Activated CD4-positive, alpha-beta T cell treated with anti-CD3 and anti-CD28 coated beads, Interleukin-2, amount 50 U/mL, for 48 hours (primary cell): Measurements from ENCODE around the gene MTX3.

Source experiments
- DNase-seq, 2 experiments: peaks; one replicate each; pipeline ENCODE4 v3.0.0-alpha.2; 2020

MTX3 gene, protein sequence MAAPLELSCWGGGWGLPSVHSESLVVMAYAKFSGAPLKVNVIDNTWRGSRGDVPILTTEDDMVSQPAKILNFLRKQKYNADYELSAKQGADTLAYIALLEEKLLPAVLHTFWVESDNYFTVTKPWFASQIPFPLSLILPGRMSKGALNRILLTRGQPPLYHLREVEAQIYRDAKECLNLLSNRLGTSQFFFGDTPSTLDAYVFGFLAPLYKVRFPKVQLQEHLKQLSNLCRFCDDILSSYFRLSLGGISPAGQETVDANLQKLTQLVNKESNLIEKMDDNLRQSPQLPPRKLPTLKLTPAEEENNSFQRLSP

DNA sequence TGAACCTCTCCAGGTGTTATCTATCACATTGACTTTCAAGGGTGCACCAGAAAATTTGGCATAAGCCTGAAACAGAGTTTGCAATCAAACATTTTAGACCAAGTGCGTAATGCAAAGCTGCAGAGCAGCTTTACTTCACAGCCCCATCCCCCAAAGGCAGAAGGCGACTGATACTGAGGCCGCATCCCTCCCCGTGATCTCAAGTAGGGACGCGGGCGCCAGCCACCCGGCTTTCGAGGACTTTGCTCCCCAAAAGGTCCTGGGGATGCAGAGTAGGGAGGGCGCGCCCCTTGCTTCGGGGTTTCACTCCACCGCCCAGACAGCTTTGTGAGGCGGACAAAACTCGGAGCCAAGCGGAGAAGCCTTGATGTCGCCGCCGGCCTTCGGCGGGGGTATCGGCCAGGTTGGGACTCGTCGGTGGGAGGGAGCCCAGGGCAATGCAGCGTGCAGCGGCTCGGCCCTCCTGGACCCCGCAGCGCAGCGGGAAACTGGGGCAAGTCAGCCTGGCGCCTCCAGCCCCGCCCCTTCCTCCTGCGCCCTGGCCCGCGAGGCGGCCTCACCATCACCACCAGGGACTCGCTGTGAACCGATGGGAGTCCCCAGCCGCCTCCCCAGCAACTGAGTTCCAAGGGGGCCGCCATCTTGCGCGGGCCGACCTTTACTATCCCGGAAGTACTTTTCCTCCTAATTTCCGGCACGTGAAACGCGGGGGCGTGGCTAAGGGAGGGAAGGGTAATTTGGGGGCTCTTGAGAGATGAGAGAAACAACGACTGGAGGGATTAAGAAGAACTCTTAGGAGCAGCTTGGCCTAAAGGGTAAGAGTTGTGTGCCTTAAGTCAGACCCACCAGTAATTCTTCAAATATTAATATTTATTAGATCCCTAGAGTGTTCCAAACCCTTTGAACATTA is at the start of gene MTX3:
MTX3 (minus strand) TSS at position 665 of the 910 bp plus-strand sequence; CDS start at position 641, 24 bp downstream.
- peak; percentile 91 to 94 for DNase-seq

DNA sequence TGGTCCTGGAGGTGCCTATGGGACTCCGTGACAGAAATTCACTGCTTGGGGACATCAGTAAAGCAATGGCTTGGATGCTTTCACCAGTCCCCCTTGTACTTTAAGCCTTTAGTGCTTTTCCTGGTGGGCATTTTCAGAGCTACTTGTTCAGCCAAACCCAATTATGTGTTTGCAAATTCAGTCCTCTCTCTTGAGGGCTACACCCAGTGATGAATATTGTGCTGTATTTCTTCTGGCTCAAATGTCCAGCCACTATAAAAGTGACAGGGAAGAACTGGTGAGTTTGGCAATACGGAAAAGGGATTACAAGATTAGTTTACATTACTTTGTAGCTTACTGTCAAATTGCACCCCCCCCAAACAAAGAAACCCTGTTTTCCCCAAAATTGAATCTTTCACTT is 48.6 kb upstream of the MTX3 start:
- no peak for DNase-seq

DNA sequence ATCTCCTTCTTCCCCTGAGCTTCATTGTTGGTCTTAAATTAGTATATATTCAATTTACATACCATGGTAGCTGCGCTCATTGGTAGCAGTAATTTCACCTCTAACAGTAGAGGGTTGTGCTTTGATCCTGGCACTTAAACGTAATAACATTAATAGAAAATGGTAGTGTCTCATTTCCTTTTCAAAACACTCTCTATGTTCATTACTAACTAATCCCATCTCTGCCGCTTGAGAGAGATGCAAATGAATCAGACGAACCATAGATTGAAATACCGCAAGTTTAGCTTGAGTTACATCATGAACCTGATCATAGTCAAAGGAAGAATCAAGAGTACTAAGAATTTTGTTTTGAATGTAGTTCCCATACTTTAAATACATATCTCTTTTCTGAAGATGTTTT is 46.3 kb upstream of the MTX3 start:
- DNase-seq = no peak

DNA sequence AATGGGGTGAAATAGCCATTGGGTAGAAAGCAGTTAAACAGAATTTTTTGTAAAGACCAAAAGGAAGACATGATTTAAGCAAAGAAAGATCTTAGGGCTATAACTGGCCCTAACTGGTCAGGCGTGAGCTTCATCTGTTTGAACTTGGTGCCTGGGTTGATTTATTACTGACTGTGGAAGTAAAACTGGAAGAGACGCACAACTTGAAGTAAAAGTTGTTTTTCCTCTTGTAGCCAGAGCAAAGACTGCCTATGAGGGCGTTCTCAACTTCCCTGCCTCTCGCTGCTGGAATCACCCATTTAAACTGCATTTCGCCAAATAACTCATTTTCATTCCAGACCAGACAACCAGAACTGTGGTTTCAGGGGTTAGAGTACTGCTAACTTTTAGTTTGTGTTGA is 45.6 kb upstream of the MTX3 start:
- no peak for DNase-seq

DNA sequence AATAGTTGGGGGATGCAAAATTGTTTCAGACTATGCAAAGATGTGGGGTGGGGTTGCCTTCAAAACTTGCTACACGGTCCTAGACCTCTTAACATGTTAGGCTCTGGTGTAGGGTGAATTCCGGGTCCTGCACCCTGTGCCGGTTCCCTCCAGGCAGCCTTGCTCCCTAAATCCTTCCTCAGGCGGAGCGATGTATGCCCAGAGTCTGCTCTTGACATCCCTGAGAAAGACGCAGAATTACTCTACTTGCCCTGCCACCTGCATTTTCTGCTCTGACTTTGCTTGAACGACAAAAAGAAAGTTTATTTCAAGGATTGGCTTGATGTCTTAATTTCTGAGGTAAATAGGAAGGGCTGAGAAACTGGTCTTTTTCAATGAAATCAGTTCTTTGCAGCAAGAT is 44.8 kb upstream of the MTX3 start:
- DNase-seq = no peak

DNA sequence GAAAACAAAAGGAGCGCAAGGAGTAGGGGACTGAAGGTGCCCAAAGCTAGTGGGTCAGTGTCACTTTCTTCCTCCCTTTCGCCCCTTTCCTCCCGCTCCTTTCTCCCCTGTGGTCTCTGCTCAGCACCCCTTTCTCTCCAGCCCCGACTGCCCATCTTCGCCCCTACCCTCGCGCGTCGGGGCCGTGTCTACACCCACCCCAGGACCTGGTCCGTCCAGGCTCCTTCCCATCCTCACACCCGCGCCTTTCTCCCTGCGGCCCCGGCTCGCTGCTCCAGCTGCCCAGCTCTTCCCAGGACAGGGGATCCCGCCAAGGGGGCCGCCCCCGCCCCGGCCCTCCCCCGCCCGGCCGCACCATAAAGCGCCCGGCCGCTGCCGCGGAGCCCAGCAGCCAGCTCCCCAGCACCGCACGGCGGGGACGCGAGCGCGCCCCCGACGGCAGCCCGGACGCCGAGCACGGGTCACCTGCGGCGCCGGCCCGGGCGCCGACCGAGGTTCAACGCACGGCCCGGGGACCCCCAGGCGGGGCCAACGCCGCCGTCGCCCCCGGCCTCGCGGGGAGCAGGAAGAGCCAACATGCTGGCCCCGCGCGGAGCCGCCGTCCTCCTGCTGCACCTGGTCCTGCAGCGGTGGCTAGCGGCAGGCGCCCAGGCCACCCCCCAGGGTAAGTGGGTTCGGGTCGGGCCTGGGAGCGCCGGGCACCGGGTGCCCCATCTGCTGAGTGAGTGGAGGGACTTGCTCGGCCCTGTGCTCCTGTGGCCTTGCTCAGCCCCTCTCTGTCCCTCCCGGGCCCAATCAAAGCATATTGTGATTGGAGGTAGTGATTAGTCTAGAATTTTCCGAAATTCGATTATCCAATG is 44.1 kb upstream of the MTX3 start, which contains the start of gene THBS4:
THBS4 (plus strand) TSS at position 387 of the 860 bp plus-strand sequence; CDS start at position 577, 190 bp downstream.
- no peak for DNase-seq

DNA sequence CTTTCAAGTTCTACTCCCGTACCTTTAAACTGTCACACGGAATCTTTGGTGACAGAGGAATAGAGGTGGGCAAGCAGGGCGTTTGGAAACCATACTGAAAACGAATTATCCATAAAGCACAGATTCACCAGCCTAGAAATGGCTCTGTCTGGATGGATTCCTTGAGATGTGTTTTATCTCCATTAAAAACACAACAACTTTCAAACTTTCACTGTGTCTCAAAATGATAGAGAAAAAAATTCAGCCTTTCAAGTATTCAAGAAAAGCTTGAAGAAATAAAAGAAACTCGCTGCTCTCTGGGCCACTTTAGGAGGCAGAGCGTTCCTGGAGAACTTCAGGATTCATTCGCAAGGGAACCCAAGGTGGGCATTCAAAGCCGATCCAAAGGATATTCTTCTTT is 43.5 kb upstream of the MTX3 start:
- DNase-seq = no peak

DNA sequence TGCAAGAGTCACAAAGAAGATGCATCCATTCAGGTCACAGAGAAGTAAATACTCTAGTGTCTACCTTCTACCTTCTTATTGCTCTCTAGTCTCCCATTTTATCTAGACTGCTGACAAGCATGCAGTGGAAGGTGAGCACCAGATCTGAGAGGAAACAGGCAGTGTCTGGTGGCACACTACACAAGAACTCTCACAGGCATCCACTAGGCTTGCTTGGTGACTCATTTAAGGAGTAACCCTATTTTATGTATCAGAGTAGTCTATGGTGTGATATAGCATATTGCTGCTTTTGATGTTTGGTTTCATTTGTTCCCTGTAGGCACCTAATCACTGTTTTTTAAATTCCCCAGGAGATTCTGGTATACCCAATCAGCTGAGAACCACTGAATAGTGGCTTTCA is 42.5 kb upstream of the MTX3 start:
- DNase-seq = no peak

DNA sequence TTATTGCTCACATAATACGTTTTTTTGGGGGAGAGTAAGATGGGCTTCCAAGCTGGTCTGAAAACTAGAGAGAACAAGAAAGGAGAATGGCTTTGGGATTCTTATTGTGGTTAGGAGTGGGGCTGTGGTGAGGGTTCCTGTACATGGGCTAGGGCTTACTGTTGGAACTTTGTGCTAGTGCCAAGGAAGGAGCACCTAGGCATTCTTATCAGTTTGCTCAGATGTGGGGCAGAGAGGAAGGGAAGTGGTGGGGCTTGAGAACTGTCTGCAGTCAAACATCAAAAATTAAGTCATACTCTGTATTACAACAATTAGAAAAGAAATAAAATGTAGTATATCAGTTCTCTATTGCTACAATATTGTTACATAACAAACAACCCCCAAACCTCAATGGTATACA is 40.0 kb upstream of the MTX3 start:
- no peak for DNase-seq

DNA sequence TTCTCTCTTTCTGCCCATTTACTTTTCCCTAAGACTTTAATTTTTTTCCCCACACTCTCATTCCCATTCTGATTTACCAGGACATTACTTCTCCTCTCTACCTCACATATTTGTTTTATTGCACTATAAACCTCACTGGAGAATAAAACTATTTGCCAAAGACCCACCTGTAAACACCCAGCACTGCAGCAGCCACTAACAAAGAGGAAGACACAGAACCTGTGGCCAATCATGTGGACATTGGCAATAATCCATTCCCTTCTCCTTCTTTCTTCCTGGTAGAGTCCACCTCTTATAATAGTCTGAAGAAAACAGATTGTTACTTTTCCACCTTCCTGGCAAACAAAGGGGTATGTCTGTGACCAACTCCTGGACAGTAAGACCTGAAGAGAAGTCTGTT is 35.8 kb upstream of the MTX3 start:
- DNase-seq = no peak

DNA sequence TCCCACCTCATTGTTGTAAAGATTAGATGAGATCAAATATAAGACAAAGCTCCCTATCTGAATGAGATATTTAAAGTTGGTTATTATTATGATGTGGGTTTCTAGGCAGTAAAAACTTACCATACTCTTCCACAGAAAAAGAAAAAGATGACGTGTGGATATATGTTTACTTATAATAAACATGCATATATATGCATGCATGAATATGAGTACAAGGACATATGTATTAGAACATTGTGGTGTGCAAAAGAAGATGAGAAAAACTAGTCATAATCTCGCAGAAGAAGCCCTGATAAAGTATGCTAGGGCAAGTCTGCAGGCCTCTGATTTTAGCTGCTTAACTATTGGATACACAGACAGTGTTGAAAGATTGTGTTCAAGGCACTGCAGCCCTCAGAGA is 34.0 kb upstream of the MTX3 start:
- DNase-seq = no peak

DNA sequence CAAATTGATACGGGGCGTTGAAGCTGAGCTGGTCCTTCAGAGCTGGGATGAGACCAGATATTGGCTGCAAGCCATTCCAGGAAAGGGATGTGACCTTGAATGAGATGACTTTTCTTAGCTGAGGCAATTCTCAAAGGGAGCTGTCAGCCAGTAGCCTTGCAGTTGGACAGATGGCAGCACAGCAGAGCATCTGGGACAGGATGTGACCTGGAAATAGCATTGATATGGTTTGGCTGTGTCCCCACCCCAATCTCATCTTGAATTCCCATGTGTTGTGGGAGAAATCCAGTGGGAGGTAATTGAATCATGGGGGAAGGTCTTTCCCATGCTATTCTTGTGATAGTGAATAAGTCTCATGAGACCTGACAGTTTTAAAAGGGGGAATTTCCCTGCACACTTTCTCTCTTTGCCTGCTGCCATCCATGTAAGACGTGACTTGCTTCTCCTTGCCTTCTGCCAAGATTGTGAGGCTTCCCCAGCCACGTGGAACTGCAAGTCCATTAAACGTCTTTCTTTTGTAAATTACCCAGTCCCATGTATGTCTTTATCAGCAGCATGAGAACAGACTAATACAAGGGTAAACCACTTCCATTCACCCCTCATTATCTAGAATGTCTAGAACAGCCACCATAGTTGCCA is 19.8 kb upstream of the MTX3 start:
- DNase-seq = no peak

DNA sequence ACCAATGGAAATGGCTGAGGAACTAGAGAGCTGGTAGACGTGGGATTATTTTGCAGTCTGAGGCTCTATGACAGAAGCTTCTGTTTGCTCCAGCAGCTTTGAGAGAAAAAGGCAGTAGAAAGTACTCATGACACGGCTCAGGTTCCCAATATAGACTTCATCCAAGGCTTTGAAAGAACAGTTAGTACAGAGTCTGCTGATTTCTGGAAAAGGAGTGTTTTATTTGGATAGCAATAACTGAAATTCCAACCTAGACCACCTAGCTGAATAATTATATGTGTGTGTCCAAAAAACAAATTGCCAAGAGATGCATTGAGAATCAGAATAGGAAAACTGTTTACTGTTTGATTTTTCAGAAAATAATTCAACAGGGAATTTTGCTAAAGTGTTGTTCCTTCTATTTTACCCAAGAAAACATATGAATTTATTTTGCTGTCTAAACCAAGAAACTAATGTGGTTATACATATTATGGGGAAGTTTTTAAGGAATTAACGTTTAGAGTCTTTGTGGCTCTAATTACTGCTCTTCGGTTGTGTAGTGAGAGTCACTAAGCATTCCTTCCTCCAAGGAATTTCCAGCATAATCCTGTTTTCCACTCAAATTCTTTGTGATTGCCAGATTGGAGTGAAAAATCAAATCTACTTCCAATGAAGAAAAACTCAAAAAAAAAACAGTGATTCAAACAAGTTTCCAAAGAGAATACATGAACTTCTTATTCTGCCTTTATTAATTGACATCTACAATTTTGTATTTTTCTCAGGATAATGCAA is 18.1 kb upstream of the MTX3 start:
- no peak for DNase-seq

DNA sequence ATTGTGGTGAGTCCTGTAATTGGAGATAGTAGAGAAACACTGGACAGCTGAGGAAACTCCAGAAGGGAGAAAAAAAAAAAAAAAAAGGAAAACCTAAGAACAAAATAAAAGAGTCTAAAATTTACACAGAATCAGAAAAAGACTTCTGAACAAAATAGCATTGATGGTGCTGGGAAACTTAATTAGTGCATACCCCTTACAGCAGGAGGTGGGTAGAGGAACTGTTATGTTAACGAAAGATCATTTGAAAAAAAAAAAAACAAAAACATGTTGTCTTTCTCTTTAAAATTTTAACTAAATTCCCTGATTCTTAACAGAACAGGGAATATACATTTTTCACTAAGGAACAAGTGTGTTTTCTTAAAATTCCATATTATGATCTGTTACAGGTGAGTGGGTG is 11.6 kb upstream of the MTX3 start:
- DNase-seq = no peak

DNA sequence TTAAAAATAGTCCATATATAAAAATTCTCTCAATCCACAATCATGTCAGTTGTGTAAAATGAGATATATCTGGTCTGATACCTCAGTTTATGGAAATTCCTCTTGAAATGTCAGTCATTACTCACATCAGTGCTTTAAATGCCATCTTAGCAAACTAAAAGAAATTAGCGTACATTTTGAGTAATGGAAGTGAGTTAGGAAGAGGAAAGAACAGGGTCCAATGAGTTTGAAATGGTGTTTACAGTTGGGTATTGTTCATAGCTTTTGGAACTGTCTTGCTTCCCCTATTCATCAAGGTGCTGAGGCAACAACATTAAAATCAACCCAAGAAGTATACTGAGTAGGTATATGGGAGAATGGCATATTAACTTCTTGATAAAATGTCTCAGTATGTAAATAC is 8.7 kb upstream of the MTX3 start:
- no peak for DNase-seq

DNA sequence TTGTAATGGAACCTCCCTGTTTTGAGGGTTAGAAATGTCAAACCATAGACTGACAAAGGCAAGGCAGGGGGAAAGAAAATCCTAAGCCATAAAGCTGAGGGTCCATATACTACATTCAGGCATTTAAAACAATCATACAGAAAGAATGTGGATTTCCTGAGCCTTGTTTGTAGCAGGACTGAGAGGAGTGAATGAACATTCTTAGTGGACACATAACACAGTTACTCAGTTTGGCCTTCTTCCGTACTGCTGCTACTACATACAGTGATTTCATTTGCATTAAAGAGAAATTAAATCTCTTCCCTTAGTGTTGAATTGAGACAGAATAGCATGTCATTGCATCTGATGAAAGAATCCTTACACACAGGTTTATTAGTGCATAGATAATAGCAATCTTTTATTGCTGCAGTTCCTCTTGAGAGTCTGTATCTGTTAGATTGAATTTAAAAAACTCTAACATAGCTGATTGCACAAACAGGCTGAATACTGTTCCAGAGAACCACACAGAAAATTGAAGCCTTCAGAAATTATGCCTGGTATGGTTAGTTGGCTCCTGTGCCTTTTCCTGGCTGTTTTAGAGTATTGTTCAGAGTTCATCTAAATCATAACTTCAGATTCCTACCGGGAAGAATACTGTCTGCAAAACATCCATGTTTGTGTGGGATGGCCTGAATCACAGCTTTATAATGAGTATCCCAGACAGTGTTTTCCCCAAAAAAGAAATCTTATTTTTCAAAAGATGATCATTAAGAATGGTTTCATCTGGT is 2.0 kb upstream of the MTX3 start:
- no peak for DNase-seq

DNA sequence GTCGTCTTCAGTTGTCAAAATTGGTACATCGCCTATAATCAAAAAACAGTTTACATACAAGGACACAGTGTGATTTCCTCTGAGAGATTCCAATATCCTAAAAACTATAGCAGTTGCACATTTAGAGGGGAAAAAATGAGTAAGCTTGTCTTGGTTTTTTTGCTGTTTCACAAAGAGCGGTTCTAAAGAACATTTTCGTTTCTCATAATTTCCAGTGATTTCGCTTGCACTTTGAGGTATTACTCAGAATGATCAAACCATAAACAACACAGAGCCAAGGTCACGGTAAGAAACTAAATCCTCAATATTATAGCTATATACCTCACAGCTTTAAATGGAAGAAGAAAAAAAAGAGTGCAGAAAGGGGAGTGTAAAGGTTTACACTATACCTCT is 861 bp downstream of the MTX3 start:
- no peak for DNase-seq

DNA sequence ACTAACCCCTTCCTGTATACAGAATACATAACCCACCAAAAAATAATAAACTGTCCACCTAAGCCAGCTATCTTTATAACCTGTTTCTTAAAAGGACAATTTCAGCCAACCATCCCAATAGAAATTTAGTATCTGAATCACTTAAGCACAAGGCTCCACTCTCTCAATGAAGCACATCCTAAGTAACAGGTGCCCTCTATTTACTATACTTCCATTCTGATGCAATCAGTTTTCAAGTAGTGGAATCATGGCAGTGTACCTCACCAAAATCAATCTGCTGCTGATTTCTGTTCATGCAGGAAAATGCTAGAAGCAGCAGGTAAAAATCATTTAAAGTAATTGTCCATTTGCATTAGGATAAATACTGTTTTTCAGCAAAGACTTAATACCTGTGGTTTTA is 4.8 kb downstream of the MTX3 start:
- no peak for DNase-seq

DNA sequence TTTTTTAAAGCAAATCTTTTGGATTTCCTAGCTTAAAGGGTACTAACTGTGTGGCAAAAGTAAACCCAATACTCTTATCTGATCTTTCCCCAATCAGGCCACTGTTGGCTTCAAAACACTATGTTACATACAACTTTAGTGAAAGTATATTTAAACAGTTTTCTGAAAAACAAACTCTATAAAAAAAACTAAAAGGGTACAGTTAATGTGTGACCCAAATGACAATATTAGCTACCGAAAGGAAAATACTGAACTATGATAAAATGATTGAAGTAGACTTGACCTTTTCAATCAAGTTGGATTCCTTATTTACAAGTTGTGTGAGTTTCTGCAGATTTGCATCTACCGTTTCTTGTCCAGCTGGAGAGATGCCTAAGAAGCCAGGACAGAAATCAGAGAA is 5.8 kb downstream of the MTX3 start:
- no peak for DNase-seq

DNA sequence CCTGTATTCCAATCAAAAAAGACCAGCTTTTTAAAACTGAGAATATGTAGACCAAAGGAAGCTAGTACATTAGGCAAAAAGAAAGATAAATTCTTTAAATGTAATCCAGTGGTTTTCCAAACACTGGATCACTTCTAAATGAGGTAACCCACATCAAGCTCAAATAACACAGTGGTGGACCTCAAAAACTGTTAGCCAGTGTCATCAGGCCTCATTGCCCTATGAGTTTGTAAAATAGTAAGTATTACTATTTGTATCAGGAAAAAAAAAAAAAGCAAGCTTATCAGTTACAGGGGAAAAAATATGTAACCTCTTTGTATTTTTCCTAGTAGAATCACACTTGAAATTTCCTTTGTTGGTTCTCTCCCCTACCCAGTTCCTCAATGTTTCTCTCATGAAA is 6.7 kb downstream of the MTX3 start:
- DNase-seq = no peak

DNA sequence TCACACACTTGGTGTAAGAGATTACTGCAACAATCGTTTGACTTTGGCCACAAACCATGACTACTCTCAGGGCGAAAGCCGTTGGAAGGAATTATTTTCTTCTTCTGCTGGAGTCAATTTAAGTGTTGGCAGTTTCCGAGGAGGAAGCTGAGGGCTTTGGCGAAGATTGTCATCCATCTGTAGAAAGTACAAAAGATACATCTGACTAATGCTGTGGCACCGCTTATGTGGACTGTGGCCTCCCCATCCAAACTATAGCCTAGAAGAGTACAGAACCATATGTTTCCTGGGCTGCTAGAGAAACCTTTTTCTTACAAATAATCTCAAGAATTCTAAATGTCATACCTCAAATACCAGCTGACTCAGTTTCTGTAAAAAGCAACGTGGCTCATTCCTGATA is 7.4 kb downstream of the MTX3 start:
- no peak for DNase-seq
